Brain microvascular endothelial cell (primary cell): Measurements from ENCODE around the gene ST3GAL3.

Experiments used
- DNase-seq: peaks from one replicate; pipeline ENCODE4 v3.0.0-alpha.2; 2020
- H3K27ac ChIP-seq: fragments of 250-450 bp; sonication (Bioruptor Pico); 2 replicates; pipeline ENCODE4 v1.5.1; 2020; ENCODE audit warnings: mild to moderate bottlenecking, moderate library complexity
- H3K27me3 ChIP-seq: fragments of 250-450 bp; sonication (Bioruptor Pico); replicated peaks from 2 replicates; pipeline ENCODE4 v1.5.1; 2020; ENCODE audit warnings: mild to moderate bottlenecking
- H3K36me3 ChIP-seq: fragments of 250-450 bp; sonication (Bioruptor Pico); replicated peaks from 2 replicates; pipeline ENCODE4 v1.5.1; 2020; ENCODE audit warnings: mild to moderate bottlenecking
- H3K4me3 ChIP-seq: 2 replicates; pipeline ENCODE4 v1.5.1; 2011; ENCODE audit warnings: low read depth, mild to moderate bottlenecking, control low read depth, low read length, moderate library complexity
- CTCF ChIP-seq: IDR thresholded peaks from 2 replicates; pipeline ENCODE4 v1.5.1; 2011; ENCODE audit warnings: low read depth, mild to moderate bottlenecking, moderate library complexity, low read length, control low read depth, inconsistent platforms; ENCODE audit errors: missing control alignments
- in situ Hi-C: cut with HindIII; loops from 2 replicates; pipeline ENCODE4 v1.10.0; 2017; ENCODE audit warnings: low sequenced_read_pairs, low pct_ligation_motif_present

The ST3GAL3 gene

GRCh38 chr1:43956234-43956633 lies 248.9 kb downstream of the ST3GAL3 start:
- H3K36me3 ChIP-seq, result peaks cover 23% of the 10 kb centered on the region
- no peak for DNase-seq
- no peaks in the 10 kb centered on the region for H3K27me3 ChIP-seq
- TF ChIP-seq CTCF, result no peak
- H3K4me3 ChIP-seq, result no peak overlapping the region
- in situ Hi-C loops, result no loop called here
- no peak overlapping the region for H3K27ac ChIP-seq

GRCh38 chr1:43957407-43958040 lies 250.2 kb downstream of the ST3GAL3 start:
- Histone ChIP-seq H3K36me3 (peaks cover 25% of the 10 kb centered on the region), H3K27me3 (no peaks in the 10 kb centered on the region), H3K27ac (no peak overlapping the region), H3K4me3 (no peak overlapping the region)
- no peak for DNase-seq
- no peak for TF ChIP-seq CTCF
- in situ Hi-C loops, result no loop called here

- TF ChIP-seq CTCF, result no peak
- no peak for DNase-seq
- Histone ChIP-seq H3K27me3 (no peaks in the 10 kb centered on the region), H3K4me3 (no peak overlapping the region), H3K36me3 (peaks cover 26% of the 10 kb centered on the region), H3K27ac (no peak overlapping the region)
- in situ Hi-C loops, result no loop called here
Observed at GRCh38 chr1:43958351-43959255, 251.3 kb downstream of the ST3GAL3 start.

GRCh38 chr1:43960798-43961197 lies 253.5 kb downstream of the ST3GAL3 start:
- no peak overlapping the region for H3K4me3 ChIP-seq
- no peak for DNase-seq
- no peak overlapping the region for H3K27ac ChIP-seq
- no peak for TF ChIP-seq CTCF
- peaks cover 26% of the 10 kb centered on the region for H3K36me3 ChIP-seq
- in situ Hi-C loops, result no loop called here
- H3K27me3 ChIP-seq, result no peaks in the 10 kb centered on the region

- TF ChIP-seq CTCF, result no peak
- Histone ChIP-seq H3K36me3 (peaks cover 23% of the 10 kb centered on the region), H3K4me3 (no peak overlapping the region), H3K27me3 (no peaks in the 10 kb centered on the region), H3K27ac (no peak overlapping the region)
- DNase-seq, result no peak
- in situ Hi-C loops, result no loop called here
Observed at GRCh38 chr1:43961692-43962091, 254.4 kb downstream of the ST3GAL3 start.
